K562 (cell line): ENCODE data around the gene CSTA. TPM values are rescaled to one million over a fixed set of nuclear protein-coding genes. Genes with fewer than 3 reads are reported as not detected.

Experiments used
- AFF4 ChIP-seq: sonication (generic); formaldehyde crosslinking; IDR thresholded peaks from 2 replicates; pipeline ENCODE4 v1.8.0; 2023; ENCODE audit warnings: mild to moderate bottlenecking, missing genetic modification reagents
- CBFA2T2 ChIP-seq: fragments of 450-650 bp; conservative IDR thresholded peaks from 2 replicates; pipeline ENCODE4 v1.6.1; 2017; ENCODE audit warnings: mild to moderate bottlenecking
- CBFA2T3 ChIP-seq: fragments of 450-650 bp; IDR thresholded peaks from 2 replicates; pipeline ENCODE4 v1.6.1; 2017
- CHD7 ChIP-seq: fragments of 200-600 bp; sonication (generic); IDR thresholded peaks from one replicate; pipeline ENCODE4 v1.6.1; 2012; ENCODE audit warnings: mild to moderate bottlenecking, low read depth, low read length, inconsistent platforms
- ELF2 ChIP-seq: fragments of 250-450 bp; sonication (Bioruptor Pico); IDR thresholded peaks from 2 replicates; pipeline ENCODE4 v1.5.0; 2021; ENCODE audit warnings: mild to moderate bottlenecking
- GABPA ChIP-seq: fragments of 200-800 bp; sonication (Bioruptor generic); conservative IDR thresholded peaks from 2 replicates; pipeline ENCODE4 v1.6.1; 2016; ENCODE audit warnings: low read depth, missing genetic modification characterization, missing compliant biosample characterization
- NFE2 ChIP-seq: IDR thresholded peaks from 2 replicates; pipeline ENCODE4 v1.6.1; 2014; ENCODE audit warnings: antibody characterized with exemption, low read depth
- RFX7 ChIP-seq: fragments of 250-450 bp; sonication (Bioruptor Pico); IDR thresholded peaks from 2 replicates; pipeline ENCODE4 v1.5.1; 2021; ENCODE audit warnings: mild to moderate bottlenecking
- SNRNP70 ChIP-seq: fragments of 200-400 bp; formaldehyde crosslinking; optimal IDR thresholded peaks from 2 replicates; pipeline ENCODE3; 2017; ENCODE audit warnings: low read depth, low read length
- STAT5B ChIP-seq: fragments of 250-450 bp; sonication (Bioruptor Pico); IDR thresholded peaks from 2 replicates; pipeline ENCODE4 v1.8.0; 2021; ENCODE audit warnings: mild to moderate bottlenecking, inconsistent platforms
- ZBTB43 ChIP-seq: sonication (generic); formaldehyde crosslinking; IDR thresholded peaks from 2 replicates; pipeline ENCODE4 v1.8.0; 2023; ENCODE audit warnings: mild to moderate bottlenecking, missing genetic modification reagents
- ZNF232 ChIP-seq: sonication (generic); formaldehyde crosslinking; IDR thresholded peaks from 2 replicates; pipeline ENCODE4 v1.8.0; 2022; ENCODE audit warnings: mild to moderate bottlenecking, missing genetic modification reagents
- ZNF445 ChIP-seq: fragments of 250-450 bp; sonication (Bioruptor Pico); IDR thresholded peaks from 2 replicates; pipeline ENCODE4 v1.4.0; 2020; ENCODE audit warnings: low read depth, mild to moderate bottlenecking, moderate library complexity
- ZNF696 ChIP-seq: fragments of 250-450 bp; sonication (Bioruptor Pico); conservative IDR thresholded peaks from 2 replicates; pipeline ENCODE4 v1.4.0; 2020; ENCODE audit warnings: mild to moderate bottlenecking, moderate library complexity
- polyA plus RNA-seq, 8 experiments: library from polyadenylated mRNA; depleted of rRNA in 4 of 8; stranded (reverse) in 5 of 8; unstranded in 3 of 8; fragments of >200 nt; fragmentation: Nextera tagmentation in 2 of 8; fragmentation: Illumina TruSeq in 1 of 8; extraction: Ambion mirVana in 2 of 8; extraction: Trizol in 1 of 8; gene quantifications; 2 replicates each; pipeline versions ENCODE4 v1.2.1 to v1.2.3, GENCODE V29; 2011 to 2014; ENCODE audit warnings: inconsistent platforms in 1 of 8, missing spikeins in 1 of 8
- total RNA-seq, 7 experiments: library from RNA; depleted of rRNA in 6 of 7; stranded (reverse); fragments of >200 nt in 6 of 7; fragmentation: Illumina TruSeq in 2 of 7; extraction: Trizol in 2 of 7; gene quantifications; 2 replicates each; pipeline versions ENCODE4 v1.2.1 to v1.2.3, GENCODE V29; 2011 to 2021; ENCODE audit warnings: low replicate concordance in 1 of 7

Gene CSTA
- total and polyA plus RNA-seq, 9 of the 15 experiments (the other 6 are each of a cell fraction or from before 2014, with no cell fraction given), result 0.11 to 3.1 (median 1.1) TPM

GRCh38 chr3:122390665-122391064, 65.6 kb downstream of the CSTA start (continued):
- TF ChIP-seq CHD7 (no peak), ZNF445 (CRISPR knock-in tag) (no peak), AFF4 (no peak), CBFA2T2 (peak; percentile 54), ZBTB43 (no peak), ZNF696 (CRISPR knock-in tag) (no peak), CBFA2T3 (peak; percentile 72), STAT5B (no peak), ELF2 (CRISPR knock-in tag) (no peak), ZNF232 (CRISPR knock-in tag) (no peak), GABPA (tag) (no peak), NFE2 (no peak), SNRNP70 (no peak), RFX7 (CRISPR knock-in tag) (no peak)
